PFSK-1 (cell line): ENCODE results near the gene KCNC3.

ENCODE experiments used
- FOXP2 ChIP-seq: optimal IDR thresholded peaks from 2 replicates; pipeline ENCODE3; 2011; ENCODE audit warnings: borderline replicate concordance, control low read depth, inconsistent platforms; ENCODE audit not compliant: insufficient read depth; ENCODE audit errors: extremely low read length, extremely low read depth
- POLR2AphosphoS5 ChIP-seq: IDR thresholded peaks from 2 replicates; pipeline ENCODE4 v1.6.1; 2012; ENCODE audit warnings: low read depth, mild to moderate bottlenecking, control low read depth, low read length, moderate library complexity
- TAF1 ChIP-seq: IDR thresholded peaks from 2 replicates; pipeline ENCODE4 v1.6.1; 2012; ENCODE audit warnings: low read length, control low read depth, borderline replicate concordance; ENCODE audit not compliant: insufficient read depth
- TF ChIP-seq, protein P1 (sequence below), 2 experiments: IDR thresholded peaks; 2 replicates each; pipeline versions ENCODE4 v1.6.1 to v1.8.0; 2011 to 2012; ENCODE audit warnings: low read depth in 2 of 2, low read length in 2 of 2, control low read depth in 1 of 2, inconsistent platforms in 1 of 2, mild to moderate bottlenecking in 1 of 2, moderate library complexity in 1 of 2; ENCODE audit not compliant: insufficient read depth in 1 of 2

DNA sequence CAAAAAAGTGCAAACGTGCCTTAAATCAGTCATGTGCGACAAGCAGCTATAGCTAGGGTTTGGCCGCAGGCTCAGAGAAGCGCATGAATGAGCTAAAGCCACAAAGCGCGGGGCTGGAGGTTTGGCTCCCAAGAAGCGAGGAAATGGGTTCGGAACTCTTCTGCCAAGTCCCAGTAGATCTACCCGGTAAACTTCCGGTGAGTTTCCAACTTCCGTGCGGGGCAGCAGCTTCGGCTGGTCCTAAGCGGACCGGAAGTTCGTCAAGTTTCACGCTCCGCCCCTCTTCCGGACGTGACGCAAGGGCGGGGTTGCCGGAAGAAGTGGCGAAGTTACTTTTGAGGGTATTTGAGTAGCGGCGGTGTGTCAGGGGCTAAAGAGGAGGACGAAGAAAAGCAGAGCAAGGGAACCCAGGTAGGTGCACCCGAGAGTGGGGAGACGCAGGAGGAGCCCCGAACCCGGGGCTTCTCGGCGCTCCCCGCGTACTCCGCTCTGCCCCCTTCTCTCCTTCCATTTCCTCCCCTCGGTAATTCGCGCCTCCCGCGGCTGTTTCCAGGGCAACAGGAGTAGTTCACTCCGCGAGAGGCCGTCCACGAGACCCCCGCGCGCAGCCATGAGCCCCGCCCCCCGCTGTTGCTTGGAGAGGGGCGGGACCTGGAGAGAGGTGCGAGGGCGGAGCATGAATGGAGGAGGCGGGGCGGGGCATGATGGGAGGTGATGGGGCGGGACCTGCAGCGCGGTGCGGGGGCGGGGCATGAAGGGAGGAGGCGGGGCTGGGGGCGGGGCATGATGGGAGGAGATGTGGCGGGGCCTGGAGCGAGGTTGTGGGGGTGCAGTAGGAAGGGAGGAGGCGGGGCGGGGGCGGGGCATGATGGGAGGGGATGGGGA is 47.2 kb upstream of the KCNC3 start, which contains the start of gene NR1H2:
- TF ChIP-seq POLR2AphosphoS5 (peak; percentile 86), TAF1 (peak; percentile 86; the same call in 1 of the 2 replicates), FOXP2 (peak; percentile 34)
- TF ChIP-seq, protein P1, sequence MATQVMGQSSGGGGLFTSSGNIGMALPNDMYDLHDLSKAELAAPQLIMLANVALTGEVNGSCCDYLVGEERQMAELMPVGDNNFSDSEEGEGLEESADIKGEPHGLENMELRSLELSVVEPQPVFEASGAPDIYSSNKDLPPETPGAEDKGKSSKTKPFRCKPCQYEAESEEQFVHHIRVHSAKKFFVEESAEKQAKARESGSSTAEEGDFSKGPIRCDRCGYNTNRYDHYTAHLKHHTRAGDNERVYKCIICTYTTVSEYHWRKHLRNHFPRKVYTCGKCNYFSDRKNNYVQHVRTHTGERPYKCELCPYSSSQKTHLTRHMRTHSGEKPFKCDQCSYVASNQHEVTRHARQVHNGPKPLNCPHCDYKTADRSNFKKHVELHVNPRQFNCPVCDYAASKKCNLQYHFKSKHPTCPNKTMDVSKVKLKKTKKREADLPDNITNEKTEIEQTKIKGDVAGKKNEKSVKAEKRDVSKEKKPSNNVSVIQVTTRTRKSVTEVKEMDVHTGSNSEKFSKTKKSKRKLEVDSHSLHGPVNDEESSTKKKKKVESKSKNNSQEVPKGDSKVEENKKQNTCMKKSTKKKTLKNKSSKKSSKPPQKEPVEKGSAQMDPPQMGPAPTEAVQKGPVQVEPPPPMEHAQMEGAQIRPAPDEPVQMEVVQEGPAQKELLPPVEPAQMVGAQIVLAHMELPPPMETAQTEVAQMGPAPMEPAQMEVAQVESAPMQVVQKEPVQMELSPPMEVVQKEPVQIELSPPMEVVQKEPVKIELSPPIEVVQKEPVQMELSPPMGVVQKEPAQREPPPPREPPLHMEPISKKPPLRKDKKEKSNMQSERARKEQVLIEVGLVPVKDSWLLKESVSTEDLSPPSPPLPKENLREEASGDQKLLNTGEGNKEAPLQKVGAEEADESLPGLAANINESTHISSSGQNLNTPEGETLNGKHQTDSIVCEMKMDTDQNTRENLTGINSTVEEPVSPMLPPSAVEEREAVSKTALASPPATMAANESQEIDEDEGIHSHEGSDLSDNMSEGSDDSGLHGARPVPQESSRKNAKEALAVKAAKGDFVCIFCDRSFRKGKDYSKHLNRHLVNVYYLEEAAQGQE (IDR thresholded peaks at IDR 0.05; ENCODE audit: insufficient read depth in 1 of 2, low read depth in 2 of 2, low read length in 2 of 2) = peak in 1 of 2 experiments; percentile 41; a peak in 1 of 4 replicates
